HG03432 (cell line): ENCODE measurements around the gene ST6GAL1.
A peak's percentile ranks its signal among the peaks of the same experiment; 100 is the strongest.

Experiments
- ATAC-seq: cut with Tn5 transposase; IDR thresholded peaks from one replicate; pipeline ENCODE4 v1.9.1; 2021; ENCODE audit warnings: mild to moderate bottlenecking, moderate library complexity; ENCODE audit not compliant: unreplicated experiment

ST6GAL1 gene

DNA sequence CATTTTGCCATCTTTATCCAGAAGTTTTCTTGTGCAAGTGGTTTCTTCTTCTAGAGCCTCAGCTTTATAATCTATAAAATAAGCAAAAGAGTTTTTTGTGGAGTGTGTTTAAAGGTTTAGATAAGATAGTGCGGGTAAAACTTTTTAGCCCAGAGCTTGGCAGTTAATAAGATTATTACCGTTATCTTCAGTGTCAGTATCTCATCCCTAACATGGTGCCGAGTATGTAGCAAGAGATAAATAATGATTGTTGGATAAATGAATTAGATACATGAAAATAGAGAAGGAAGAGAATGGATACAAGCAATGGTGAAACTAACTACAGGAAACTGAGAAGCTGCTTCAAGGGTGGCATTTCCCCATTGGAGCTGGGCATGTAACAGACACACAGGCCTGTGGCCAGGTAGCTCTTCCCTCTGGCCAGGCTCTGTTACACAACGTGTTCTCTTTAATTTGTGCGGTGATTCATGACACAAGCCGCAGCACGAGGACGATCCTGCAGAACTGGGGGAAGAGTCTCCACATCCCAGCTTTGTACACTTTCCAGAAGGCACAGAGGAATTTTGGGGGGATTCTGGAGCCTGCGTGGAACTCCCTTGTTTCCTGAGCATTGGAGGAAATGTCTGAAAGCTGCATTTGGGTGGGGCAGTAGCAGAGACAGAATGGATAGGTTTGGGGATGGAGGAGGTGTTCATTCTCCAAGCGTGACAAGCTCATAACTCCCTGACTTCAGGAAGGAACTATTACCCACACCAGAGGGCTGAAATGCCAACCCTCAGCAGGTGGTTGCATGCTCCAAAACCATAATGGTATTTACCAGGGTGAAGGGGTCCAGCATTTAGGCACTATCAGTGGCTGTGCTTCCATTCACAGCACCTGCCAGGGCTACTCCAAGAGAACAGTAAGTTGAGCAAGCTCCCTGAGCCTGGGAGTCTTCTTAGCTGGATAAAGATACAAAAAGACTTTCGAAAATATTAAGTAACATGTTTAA, 14.2 kb upstream of the ST6GAL1 start:
- no peak for ATAC-seq

GRCh38 chr3:186917512-186918312, 12.6 kb upstream of the ST6GAL1 start:
- ATAC-seq = no peak

GRCh38 chr3:186920301-186920700, 10.0 kb upstream of the ST6GAL1 start:
- ATAC-seq = no peak

GRCh38 chr3:186920796-186921195, 9.5 kb upstream of the ST6GAL1 start:
- no peak for ATAC-seq

- no peak for ATAC-seq
These were observed 8.7 kb upstream of the ST6GAL1 start for GRCh38 chr3:186921578-186921977.

- ATAC-seq = no peak
These were observed 8.1 kb upstream of the ST6GAL1 start for GRCh38 chr3:186922224-186922623.

GRCh38 chr3:186922790-186923189, 7.5 kb upstream of the ST6GAL1 start:
- no peak for ATAC-seq

GRCh38 chr3:186923241-186923640, 7.1 kb upstream of the ST6GAL1 start:
- no peak for ATAC-seq

GRCh38 chr3:186925826-186926225, 4.5 kb upstream of the ST6GAL1 start:
- ATAC-seq = no peak

DNA sequence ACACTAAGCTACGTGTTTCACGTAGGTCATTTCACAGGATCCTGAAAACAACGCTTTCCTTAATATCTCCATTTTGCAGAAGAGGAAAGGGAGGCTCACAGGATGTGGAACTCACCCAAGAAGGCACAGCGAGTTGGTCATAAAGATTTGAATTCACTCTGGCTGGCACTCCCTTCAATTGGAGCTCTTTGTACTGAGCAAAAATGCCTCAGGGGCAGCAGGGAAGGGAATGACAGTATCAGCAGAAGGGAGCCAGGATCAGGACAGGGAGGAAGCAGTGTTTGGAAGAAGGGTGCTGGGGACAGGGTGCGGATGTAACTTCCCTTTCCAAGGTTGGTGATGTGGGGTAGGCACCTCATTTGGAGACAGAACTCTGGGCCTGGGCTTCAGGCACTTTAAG, 1.1 kb upstream of the ST6GAL1 start:
- no peak for ATAC-seq

DNA sequence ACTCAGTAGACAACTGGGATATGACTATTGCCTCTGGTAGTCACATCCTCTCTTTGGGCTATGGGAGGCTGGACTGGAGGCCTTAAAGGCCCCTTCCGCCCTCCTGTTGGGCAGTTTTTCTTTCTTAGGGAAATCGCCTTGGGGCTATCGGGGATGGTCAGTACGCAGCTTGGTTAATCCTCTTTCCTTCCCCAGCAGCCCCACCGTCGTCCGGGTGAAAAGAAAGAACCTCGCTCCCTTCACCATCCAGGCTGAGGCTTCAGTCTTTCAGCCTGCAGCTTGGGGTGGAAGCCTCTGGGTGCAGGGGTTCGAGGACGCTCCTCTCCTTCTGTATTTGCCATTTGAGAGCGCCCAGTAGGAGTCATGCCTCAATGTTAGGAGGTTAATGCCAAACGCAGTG, 641 bp upstream of the ST6GAL1 start:
- ATAC-seq = no peak

DNA sequence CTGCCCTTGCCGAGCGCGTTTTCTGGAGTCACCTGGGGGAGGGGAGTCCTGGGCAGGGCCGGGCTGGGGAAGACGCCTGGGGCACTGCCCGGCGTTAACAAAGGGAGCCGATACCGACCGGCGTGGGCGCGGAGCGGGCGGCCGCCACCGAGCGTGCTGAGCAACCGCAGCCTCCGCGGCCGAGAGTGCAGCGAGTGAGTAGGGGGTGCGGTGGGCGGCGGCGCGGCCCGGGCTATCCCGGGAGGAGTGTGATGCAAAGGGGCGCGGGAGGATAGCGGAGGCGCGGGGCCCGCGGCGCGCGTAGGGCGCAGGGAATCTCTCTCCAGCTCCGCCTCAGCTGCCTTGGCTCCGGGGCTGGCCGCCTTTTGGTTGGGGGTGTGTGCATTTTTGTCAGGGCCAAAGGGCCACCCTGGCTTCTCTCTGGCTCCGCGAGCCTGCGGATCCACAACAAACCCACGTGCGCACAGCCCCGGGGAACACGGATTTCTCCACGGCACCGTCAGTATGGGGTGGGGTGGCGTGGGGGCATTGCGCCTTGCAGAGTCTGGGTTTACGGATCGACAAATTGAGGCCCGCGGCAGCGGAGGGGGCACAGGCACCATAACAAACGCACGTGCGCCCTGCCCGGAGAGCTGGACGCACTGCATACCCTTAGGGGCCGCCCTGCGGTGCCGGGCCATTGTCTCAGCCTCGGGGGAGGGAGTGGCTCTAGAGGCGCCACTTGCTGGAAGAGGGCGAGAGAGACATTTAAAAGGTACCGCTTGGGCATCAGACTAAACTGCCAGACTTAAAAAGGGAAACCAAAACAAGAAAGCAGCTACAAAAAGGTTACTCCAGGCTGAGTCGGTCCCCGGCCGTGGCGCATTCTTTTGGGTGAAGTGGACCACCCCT, 560 bp downstream of the ST6GAL1 start:
- peak; percentile 75 for ATAC-seq

DNA sequence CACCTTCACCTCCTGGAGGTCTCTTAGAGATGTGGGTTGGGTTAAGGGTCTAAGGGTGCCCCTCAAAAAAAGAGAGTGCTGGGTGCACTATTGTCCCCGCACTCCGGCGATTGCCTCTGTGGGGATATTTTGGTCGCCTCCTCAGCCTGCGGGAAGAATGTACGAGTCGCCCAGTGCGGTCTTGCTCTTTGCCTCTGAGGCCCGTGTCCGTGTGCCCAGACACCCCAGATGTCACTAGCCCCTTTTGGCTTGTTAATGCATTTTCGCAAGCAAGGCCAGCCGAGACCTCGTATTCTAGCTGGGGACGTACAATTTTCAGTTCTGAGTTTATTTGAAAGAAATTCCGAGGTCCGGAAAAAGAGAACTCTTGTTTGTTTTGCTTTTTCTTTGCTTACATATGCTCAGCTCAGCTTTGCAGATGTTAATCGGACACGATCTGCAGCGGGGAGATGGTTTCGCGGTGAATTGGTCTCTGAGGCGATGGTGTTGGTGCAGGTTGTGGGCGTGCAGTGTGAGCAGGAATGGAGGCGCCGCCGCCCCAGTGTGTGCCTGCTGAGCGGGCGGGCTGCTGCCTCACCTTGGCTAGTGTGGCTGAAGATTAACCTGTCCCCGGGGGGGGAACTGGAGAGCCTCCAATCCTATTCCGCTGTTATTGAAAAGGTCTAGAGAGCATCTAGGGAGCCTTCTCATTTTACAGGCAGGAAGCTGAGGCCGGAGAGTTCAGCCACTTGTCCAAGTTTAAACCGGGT, 1.4 kb downstream of the ST6GAL1 start:
- ATAC-seq = peak; percentile 36

GRCh38 chr3:186932281-186933181, 2.2 kb downstream of the ST6GAL1 start:
- no peak for ATAC-seq

GRCh38 chr3:186933816-186934215, 3.5 kb downstream of the ST6GAL1 start:
- ATAC-seq = no peak

DNA sequence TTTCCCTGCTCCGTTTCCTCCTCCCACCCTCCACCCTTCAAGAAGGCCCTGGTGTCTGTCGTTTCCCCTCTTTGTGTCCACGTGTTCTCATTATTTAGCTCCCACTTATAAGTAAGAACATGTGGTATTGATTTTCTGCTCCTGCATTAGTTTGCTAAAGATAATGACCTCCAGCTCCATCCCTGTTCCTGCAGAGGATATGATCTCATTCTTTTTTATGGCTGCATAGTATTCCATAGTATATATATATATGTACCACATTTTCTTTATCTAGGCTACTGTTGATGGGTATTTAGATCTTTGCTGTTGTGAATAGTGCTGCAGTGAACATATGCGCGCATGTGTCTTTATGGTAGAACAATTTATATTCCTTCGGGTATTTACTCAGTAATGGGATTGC, 4.8 kb downstream of the ST6GAL1 start:
- no peak for ATAC-seq

- ATAC-seq = no peak
These were observed 6.9 kb downstream of the ST6GAL1 start for GRCh38 chr3:186937017-186937875.

DNA sequence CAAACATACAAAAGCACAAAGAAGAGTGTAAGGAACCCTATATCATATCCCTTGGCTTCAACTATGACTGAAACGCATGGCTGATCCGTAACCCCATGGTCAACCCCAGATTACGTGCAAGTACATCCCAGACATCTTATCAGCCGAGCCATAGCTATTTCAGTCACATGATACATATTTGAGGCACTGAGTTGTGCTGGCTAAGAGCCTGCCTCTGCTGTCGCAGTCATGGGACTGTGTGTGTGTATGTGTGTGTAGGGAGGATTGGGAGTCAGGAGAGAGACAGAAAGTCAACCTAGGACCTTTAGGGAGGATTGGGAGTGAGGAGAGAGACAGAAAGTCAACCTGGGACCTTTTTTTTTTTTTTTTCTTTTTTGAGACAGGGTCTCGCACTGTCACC, 8.4 kb downstream of the ST6GAL1 start:
- ATAC-seq = no peak
